GM12891 (cell line): ENCODE data around the gene RACK1. TPM values are rescaled to one million over a fixed set of nuclear protein-coding genes. Genes with fewer than 3 reads are reported as not detected.
"Not testable (repeated sequence)": the region's sequence is repeated elsewhere in the genome, so short reads cannot be mapped to it uniquely, and the experiment has no call there.

Source experiments
- DNase-seq: peaks from one replicate; pipeline ENCODE4 v3.0.0; 2011; ENCODE audit warnings: low spot score; ENCODE audit not compliant: insufficient read length
- FAIRE-seq: peaks from 2 replicates; lab custom pipeline; 2011; peaks lifted over from hg19 to GRCh38; lab: Jason Lieb, UNC
- PAX5 ChIP-seq: IDR thresholded peaks from 2 replicates; pipeline ENCODE4 v1.6.1; 2011; ENCODE audit warnings: low read length, moderate library complexity, mild to moderate bottlenecking; ENCODE audit not compliant: insufficient read depth, severe bottlenecking
- POLR2A ChIP-seq: IDR thresholded peaks from 2 replicates; pipeline ENCODE4 v1.6.1; 2011; ENCODE audit warnings: low read depth, low read length, control low read depth
- POLR2AphosphoS5 ChIP-seq: IDR thresholded peaks from 2 replicates; pipeline ENCODE4 v1.6.1; 2011; ENCODE audit warnings: low read depth, low read length, control low read depth
- POU2F2 ChIP-seq: IDR thresholded peaks from 2 replicates; pipeline ENCODE4 v1.6.1; 2011; ENCODE audit warnings: low read depth, mild to moderate bottlenecking, control low read depth, low read length, moderate library complexity
- SPI1 ChIP-seq: IDR thresholded peaks from 2 replicates; pipeline ENCODE4 v1.6.1; 2011; ENCODE audit warnings: low read depth, low read length, control low read depth
- TAF1 ChIP-seq: IDR thresholded peaks from 2 replicates; pipeline ENCODE4 v1.6.1; 2011; ENCODE audit warnings: low read depth, low read length, control low read depth
- polyA plus RNA-seq: library from polyadenylated mRNA; unstranded; fragments of >200 nt; gene quantifications from one replicate; pipeline ENCODE4 v1.2.1, GENCODE V29; 2012; ENCODE audit warnings: low read depth, missing spikeins, inconsistent platforms; ENCODE audit not compliant: missing spikeins

RACK1 gene
- polyA plus RNA-seq, result 4,085 TPM

GRCh38 chr5:181243564-181244343, at the start of gene RACK1:
Gene RACK1, minus strand, starts transcription at chr5:181243906. Its CDS starts 106 bp downstream, at chr5:181243800.
- FAIRE-seq (peak; percentile 33), DNase-seq (no peak)
- TF ChIP-seq PAX5, result no peak
- peak; percentile 99 for TF ChIP-seq POLR2AphosphoS5
- TF ChIP-seq POLR2A, result peak; percentile 98
- TF ChIP-seq POU2F2, result peak; percentile 64
- no peak for TF ChIP-seq SPI1
- TF ChIP-seq TAF1, result peak; percentile 100

DNA sequence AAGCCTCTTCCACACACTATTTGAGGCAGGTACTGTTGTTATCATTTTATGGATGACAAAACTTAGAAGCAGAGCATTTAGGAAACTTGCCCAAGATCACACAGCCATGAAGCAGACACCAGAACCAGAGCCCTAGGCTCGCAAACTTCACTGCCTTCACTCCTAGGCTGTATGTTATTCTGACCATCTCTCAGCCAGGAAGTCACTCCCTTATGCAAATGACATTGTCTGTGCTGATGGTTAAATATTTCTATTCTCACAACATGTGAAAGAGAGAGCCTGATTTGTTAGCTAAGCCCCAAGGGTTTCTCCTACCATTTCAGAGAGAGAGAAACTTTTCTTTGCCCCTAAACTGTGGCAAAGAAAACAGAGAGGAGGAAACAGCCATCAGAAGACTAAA, 43.6 kb upstream of the RACK1 start:
- not testable (repeated sequence) for DNase-seq, FAIRE-seq
- TF ChIP-seq POU2F2, result 0 out of 2 replicates have a peak, but pooled peaks have one; percentile 50

GRCh38 chr5:181285962-181286705, 42.4 kb upstream of the RACK1 start:
- FAIRE-seq, DNase-seq: not testable (repeated sequence)

DNA sequence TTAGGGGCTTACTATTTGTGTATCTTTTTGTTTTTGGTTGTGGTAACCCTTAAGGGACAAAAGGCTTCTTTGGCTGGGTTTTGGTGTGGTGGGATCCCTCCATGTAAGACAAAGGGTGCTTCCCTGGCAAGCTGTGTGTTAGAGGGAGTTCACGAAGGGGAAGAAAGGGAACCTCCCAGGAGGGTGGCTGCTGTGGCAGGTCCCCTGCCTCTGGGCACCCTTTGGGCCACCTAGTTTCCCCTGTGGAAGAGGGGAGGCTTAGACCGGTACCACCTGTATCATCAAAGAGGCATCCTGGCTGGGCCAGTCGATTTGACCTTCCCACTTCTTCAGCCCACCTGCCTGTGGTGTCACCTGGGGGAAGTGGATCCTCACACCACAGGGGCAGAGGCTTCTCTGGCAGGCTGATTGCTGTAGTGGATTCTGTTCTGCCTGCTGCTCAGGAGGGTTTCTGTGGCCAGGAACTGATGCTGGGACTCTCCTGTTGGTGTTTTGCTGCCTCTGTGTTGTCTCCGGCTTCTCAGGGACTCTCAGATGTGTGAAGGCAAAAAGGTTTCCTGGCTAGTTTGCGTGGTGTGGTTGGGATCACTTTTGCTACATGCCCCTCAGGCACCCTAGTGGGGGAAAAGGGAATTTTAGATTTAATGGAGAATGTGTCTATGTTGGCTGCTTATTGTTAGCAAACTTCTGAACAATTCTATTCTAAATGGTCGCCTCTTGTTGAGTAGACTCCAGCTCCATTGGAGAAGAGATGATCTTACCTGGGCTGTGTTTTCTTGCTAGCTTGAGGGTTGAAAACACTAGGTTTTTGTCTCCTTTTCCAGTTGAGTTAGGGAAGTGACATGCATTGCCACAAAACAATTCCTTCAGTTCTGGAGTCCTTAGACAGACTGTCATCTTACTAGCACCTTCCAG, 40.4 kb upstream of the RACK1 start:
- not testable (repeated sequence) for FAIRE-seq, DNase-seq

GRCh38 chr5:181283347-181283746, 39.6 kb upstream of the RACK1 start:
- no peak for TF ChIP-seq POLR2AphosphoS5
- no peak for TF ChIP-seq POU2F2
- TF ChIP-seq TAF1, result no peak
- FAIRE-seq (no peak), DNase-seq (no peak)

DNA sequence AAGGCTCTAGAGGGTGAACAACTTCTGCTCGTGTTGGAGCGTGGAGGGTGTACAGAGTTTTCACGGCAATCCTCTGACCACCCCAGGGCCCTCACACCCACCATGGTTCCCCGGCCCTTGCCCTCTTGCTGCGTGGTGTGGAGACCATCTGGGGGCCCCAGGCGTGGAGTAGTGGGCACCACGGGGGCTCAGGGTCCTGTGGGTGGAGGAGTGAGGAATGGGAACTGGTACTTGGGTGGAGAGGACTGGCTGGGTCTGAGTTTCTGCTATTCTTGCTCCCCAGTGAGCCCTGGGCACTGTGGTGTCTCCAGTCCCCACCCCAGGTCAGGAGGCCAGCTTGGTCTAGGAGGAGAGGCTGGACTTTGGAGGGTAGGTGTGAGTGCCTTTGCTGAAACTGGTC, 39.2 kb upstream of the RACK1 start:
- DNase-seq, result no peak
- TF ChIP-seq PAX5 (no peak), TAF1 (no peak), POLR2AphosphoS5 (no peak), SPI1 (no peak), POU2F2 (no peak), POLR2A (no peak)
- FAIRE-seq, result no peak

DNA sequence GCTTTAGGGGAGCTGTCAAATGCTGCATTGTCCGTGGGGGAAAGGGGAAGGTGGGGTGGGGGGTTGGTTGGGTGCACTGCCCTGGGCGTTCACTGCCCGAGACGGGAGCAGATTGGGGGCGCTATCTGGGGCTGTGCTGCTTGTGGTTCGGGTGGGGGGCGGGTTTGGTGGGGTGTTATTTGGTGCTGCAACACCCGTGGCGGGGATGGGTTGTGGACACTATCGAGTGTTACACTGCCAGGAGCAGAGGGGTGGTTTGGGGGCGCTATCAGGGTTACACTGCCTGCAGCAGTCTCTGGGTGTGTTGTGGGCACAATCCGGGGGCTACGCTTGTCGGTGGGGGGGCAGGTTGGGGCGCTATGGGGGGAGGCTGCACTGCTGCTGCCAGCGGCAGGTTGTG, 38.7 kb upstream of the RACK1 start:
- FAIRE-seq, DNase-seq: not testable (repeated sequence)

GRCh38 chr5:181281984-181282316, 38.2 kb upstream of the RACK1 start:
- TF ChIP-seq POLR2A (no peak), POU2F2 (no peak), TAF1 (no peak), SPI1 (no peak), PAX5 (no peak), POLR2AphosphoS5 (no peak)
- DNase-seq (no peak), FAIRE-seq (no peak)

GRCh38 chr5:181281077-181281983, 37.6 kb upstream of the RACK1 start:
- TF ChIP-seq POU2F2, result no peak
- TF ChIP-seq PAX5, result no peak
- TF ChIP-seq TAF1, result no peak
- no peak for TF ChIP-seq SPI1
- TF ChIP-seq POLR2AphosphoS5, result no peak
- TF ChIP-seq POLR2A, result no peak
- DNase-seq (no peak), FAIRE-seq (no peak)
